D341Med (cell line): ENCODE data around the gene SPARCL1.
"Not testable (repeated sequence)": the region's sequence is repeated elsewhere in the genome, so short reads cannot be mapped to it uniquely, and the experiment has no call there.

Experiments used
- DNase-seq: peaks from one replicate; pipeline ENCODE4 v3.0.0; 2012; ENCODE audit warnings: low spot score

Gene SPARCL1, protein sequence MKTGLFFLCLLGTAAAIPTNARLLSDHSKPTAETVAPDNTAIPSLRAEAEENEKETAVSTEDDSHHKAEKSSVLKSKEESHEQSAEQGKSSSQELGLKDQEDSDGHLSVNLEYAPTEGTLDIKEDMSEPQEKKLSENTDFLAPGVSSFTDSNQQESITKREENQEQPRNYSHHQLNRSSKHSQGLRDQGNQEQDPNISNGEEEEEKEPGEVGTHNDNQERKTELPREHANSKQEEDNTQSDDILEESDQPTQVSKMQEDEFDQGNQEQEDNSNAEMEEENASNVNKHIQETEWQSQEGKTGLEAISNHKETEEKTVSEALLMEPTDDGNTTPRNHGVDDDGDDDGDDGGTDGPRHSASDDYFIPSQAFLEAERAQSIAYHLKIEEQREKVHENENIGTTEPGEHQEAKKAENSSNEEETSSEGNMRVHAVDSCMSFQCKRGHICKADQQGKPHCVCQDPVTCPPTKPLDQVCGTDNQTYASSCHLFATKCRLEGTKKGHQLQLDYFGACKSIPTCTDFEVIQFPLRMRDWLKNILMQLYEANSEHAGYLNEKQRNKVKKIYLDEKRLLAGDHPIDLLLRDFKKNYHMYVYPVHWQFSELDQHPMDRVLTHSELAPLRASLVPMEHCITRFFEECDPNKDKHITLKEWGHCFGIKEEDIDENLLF

DNA sequence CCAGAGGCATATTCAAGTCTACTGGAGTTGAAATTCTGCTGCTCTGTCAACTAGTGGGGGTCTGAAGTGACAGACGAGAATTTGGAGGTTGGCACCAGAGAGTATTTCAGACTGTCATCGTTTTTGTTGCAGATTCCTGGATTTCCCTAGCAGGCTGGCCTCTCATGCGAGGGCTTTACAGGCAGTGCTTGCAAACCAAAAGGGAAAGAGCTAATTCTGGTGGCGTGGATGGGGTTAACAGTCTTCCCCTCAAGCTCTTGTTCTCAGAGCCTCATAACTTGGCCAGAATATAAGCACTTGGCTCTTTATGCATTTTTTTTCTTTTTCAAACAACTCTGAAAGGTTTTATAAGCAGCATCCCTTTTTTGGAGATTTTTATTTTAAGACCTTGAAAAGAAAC, at the start of gene SPARCL1:
Gene SPARCL1, minus strand, starts transcription at position 190 of the 400 bp plus-strand sequence. CDS start 29,802 bp downstream, outside the sequence.
- no peak for DNase-seq

DNA sequence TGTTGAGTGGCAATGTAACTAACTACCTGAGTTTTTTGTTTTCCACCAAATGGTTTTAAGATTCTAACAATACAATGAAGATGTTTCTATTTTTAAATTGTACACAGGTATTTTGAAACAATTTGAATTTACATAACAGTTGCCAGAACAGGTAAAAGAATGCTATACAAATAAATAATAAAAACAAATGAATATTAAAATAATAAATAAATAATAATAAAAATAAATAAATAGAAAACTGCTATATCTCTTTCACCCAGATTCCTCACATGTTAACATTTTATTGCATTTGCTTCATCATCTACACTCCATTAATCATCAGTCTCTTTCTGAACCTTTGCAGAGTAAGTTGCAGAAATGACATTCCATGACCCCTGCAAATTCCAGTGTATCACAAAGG, 46.8 kb upstream of the SPARCL1 start:
- DNase-seq: no peak

DNA sequence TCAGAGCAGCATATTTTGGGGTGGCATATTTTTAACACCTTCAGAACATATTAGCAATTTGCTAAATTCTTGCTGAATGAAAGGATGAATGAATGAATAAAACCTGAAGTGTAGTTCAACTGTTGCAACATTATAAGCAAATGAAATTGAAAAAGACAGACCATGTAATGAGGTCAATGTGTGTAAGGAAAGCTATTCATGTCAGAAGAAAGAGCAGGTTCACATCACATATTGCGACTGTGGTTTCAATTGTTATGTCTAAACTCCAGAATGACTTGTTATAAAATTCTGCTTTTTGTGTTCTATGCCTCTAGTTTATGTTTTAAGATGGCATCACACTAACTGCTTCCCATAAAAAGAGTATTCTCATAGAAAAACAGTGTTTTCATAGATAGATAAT, 46.2 kb upstream of the SPARCL1 start:
- DNase-seq: no peak

DNA sequence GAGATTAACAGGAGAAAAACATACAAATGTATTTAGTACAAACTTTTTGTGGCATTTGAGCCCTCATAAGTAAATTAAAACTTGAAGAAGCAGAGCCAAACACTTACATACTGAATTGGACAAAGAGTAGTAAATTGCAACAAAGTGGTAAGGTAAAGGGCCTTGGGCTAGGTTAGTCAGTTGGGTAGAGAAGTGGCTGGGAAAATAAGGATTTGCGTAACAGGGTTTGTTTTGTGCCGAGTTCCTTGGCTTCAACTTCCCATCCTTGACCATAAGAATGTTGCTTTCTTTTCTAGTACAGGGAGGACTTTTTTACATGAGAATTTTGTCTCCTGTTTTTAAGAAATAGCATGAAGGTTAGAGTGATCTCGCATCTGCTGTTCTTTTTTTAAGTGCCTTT, 45.8 kb upstream of the SPARCL1 start:
- DNase-seq: no peak

DNA sequence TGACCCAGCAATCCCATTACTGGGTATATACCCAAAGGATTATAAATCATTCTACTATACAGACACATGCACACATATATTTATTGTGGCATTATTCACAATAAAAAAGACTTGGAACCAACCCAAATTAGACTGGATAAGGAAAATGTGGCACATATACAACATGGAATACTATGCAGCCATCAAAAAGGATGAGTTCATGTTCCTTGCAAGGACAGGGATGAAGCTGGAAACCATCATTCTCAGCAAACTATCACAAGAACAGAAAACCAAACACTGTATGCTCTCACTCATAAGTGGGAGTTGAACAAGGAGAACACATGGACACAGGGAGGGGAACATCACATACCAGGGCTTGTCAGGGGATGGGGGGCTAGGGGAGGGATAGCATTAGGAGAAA, 45.2 kb upstream of the SPARCL1 start:
- not testable (repeated sequence) for DNase-seq

DNA sequence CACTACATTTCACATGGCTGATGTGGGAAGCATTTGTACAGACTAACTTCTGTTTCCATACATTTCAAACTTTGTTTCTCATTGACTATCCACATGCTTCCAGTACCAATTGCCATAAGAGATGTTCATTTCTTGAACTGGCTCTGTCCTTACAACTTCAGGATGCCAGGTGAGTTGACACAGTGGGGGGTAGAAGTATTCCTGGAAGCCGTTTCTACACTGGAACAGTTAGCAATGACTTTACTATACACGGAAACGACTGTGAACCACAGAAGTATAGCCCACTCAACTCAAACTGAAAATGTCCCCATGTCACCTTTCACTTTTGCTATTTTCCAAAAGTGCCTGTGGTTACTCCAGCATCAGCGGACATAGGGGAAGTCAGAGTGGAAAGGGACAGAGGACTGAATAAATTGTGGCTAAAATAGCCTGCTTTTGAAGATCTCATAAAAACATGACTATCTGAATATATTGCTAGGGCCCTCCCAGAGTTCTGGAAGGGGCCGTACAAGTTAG, 41.2 kb upstream of the SPARCL1 start:
- no peak for DNase-seq

DNA sequence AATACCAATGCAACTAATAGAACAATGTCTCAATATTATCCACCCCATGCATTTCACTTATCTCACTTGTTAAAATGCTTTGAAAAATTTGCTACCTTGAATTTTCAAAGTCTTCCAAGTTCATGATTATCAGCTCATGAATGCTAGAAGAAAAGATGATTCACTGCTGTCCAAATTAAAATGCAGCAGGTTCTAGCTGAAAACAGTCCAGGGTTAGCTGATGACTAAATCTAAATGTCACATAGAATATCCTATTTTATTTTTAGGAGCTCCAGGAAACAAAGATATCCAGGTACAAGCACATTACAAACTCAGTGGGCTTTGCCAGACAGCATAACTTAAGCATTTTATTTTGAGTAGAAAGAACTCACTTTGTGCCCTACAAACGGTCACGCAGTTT, 38.0 kb upstream of the SPARCL1 start:
- no peak for DNase-seq

DNA sequence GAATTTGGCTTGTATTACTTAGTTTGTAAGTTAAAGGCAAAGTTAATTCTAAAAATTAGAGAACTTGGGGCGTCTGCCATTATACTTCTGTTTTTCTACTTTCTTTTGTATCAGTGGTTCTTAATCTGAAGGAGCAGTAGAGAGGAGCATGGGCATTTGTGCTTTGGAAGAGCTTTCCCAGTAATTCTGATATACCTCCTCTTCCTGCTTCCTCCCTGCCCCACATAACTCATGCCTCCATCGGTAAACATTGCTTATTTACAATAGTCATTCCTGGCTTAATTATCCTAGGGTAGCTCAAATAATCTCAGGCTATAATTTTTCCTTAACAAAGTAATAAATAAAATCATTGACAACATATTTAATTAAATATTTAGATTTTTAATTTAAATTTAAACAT, 37.1 kb upstream of the SPARCL1 start:
- DNase-seq: no peak

DNA sequence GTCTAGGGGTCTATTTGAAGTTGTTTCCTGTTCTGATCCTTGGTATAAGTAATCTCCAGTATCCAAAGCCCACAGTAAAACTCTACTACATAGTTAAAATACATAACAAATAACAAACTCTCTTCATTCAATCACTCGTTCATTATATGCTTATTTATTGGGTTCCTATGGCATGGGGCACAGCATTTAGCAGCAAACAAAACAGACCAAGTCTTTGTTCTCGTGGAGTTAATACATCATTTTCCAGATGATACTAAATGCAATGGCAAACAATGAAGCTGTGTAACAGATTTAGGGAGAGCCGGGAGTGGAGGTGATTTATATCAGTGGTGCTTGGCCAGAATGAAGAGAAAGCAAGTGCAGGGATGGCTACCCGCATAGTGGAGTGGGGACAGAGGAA, 36.6 kb upstream of the SPARCL1 start:
- DNase-seq: no peak

DNA sequence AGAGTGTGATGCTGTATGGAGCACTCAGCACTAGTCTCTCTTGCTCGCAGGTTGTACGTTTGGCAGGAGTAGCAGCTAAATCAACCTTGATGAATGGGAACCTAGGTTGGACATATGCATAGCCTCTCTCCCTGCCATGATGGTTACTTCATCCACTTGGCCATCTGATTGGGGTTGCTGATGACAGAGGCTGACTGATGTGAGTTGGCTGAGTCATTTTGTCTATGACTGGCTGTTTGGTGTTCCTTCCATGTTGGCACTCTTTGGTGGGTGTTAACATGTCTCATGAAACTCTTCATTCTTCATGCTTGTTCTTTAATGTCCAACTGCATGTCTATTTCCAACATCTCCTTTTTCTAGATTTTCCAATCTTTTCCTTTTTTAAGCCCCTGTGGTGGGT, 31.6 kb upstream of the SPARCL1 start:
- no peak for DNase-seq

DNA sequence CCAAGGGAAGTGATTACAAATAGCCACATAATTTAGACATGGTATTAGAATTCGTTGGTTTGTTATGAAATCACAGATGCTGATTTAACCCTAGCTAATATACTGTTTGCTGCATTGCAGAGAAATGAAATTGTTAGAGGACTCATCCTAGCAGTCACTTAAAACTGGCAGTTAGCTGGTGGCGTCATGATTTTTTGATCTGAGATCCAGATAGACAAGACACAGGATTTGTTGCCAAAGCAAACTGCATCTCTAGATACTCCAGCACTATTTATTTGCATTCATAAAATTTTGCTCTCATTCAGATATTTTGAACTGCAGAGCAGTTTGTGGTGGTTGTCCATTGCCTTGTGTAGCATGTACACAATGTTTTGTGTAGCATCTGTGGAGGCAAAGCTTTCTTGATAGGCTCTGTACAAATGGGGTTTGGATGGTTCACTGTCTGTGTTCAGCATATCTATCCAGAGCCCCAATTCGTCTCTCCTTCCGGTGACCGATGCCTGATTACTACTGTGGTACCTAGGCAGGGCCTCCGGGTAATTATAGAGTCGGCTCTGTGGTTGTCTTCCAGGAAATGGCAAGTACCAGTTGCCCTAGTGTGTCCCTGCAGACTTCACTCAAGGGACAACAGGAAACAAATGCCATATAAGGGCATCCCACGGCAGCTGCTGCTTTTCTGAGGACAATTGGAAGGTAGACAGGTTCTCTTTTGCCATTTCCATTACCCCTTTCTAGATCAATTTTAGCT, 30.1 kb upstream of the SPARCL1 start:
- no peak for DNase-seq

DNA sequence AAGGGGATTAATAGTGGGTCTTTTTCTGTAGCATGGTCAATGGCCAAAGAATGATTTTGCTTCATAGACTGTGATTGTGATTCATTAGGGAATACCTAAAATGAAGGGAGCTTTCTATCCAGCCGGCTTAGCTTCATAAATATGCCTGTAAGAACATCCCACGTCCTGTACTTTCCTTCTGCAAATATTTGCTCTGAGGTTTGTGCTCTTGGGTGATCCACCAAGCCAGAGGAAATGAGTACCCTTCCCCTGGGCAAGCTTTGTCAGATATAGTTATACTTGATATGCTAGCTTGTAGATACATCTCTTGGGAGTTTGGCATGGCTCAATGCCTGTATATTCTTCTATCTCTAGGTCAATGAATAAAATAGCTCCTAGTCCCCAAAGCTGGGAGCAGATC, 28.2 kb upstream of the SPARCL1 start:
- no peak for DNase-seq

DNA sequence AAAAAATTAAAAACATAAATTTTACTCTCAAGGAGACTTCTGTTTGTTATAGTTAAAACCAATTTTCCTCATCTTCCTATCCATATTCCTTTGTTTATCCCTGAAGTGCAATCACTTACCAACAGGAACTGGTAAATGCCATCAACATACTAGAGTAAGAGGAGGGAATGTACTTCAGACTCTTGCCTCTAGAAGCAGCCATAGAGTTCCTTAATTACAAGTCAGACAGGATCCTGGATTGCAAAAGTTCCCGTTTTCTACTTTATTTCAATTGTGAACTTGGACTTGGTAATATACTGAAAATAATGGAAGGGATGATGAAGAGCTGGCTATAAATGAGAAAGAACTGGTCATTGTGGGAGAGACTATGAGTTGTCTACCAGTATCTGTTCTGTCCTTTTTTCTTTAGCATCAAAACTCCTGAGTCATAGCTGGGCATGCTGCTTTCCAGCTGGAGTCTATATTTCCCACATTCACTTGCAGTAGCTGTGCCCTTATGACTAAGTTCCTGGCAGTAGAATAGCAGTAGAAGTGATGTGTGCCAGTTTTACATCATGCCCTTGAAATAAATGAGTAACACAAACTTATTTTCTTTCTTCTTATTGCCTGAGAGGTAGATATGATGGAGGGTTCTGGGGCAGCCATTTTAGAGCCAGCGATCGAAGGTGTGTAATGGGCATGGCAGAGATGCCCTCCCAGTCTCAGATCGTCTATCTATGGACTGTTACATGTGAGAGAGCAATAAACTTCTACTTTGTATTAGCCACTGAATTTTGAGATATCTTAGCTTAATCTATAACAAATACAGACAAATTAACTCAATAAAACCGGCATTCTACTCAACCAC, 26.8 kb upstream of the SPARCL1 start:
- DNase-seq: no peak

DNA sequence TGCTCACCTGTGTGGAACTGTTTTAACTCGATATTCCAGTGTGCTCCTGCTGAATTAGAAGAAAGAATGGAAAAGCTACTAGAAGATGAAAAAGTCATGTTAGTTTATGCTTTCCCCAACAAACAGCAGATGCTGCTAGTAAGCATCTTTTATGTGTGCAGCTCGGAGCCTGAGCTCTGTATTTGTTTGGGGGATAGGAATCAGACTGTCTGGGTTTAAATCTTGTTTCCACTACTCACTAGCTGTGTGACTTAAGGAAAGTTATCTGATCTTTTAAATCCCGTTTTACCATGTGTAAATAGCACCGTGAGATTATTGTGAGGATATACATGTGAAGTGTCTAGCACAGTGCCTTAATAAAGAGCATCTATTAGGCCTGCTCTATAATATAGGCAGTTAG, 24.0 kb upstream of the SPARCL1 start:
- DNase-seq: no peak

DNA sequence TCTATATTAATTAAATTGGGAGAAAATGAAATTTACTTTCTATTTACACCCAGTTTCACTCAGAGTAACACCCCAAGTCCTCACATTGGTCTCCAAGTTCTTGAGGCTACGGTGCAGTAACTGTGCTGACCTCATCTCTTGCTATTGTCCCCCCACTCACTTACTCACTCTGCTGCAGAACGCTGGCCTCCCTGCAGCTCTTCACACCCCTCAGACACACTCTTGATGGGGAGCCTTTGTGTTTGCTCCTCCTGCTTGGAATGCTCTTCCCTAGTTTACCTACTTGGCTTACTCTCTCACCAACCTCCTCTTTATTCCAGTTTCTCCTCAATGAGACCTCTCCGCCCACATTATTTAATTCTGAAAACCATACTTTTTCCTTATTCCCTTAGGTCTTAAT, 22.2 kb upstream of the SPARCL1 start:
- DNase-seq: no peak

DNA sequence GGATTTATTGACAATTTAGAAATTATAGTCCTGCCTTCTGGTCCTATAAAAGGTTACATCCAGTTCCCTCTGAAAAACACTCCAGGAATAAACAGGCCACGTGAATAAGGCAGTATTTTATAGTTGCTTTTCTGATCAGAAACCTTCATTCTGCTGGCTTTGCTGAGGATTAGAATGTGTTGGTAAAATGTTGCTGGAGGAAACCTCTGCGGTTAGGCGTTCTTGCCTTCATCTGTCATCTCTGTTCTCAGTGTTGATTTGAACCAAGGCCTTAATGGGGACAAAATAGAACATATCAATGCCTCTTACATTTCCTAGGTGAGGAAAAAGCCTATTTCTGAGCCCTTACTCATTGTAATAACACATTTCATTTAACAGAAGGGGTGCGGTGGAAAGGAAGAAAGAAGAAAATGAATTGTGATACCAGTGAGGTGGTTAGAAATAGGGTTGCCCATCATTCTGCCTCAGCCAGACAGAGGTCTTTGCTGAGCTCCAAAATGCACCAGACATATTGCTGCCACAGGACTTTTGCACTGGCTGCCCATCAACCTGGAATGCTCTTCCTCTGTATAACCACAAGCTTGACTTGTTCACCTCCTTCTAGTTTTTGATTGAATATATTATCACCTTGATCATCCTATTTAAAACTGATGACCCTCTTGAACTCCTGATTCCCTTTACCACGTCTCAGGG, 18.0 kb upstream of the SPARCL1 start:
- DNase-seq: no peak

DNA sequence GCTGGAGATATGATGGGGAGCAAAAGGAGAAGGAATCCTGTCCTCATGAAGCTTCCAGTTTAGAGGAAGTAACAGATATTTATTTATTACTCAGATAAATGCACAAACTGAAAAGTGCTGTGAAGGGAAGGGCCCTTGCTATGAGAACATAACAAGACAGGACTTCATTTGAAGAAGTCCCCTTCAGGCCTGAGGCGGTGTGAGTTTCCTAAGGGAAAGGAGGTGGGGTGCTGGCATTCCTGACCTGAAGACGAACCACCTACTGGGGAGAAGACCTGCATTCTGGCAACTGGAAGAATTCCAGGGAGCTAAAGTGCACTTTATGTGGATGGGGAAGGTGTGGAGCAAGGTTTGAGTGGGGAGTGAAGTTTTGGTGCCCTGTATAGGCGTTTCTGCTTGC, 15.9 kb upstream of the SPARCL1 start:
- DNase-seq: no peak

DNA sequence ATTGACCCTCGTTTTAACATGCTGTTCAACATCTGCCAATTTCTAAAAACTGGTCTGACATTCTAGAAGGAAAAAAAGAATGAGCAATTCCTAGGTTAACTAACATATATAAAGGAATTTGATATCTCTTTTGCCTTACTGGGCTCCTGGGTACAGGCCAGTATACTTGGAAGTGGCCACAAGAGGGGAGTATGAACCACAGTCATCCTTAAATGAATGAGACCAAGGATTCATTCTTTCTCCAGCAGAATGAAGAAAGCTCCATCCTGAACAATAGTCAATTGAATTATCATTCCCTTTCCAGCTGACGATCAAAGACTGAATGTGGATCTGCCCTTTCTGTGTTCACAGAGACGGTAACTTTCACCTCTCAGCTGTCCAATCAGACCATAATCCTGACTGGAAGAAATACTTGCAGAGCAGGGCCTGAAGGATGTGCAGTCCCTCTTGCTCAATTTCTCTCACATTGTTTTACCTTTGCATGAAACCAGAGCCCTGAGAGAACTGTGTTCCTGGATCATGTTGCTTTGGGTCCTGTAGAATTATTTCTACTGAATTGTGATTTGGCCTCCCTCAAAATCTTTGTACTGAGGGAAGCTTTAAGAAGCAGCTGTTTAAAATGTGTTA, 14.8 kb upstream of the SPARCL1 start:
- DNase-seq: peak; percentile 46

DNA sequence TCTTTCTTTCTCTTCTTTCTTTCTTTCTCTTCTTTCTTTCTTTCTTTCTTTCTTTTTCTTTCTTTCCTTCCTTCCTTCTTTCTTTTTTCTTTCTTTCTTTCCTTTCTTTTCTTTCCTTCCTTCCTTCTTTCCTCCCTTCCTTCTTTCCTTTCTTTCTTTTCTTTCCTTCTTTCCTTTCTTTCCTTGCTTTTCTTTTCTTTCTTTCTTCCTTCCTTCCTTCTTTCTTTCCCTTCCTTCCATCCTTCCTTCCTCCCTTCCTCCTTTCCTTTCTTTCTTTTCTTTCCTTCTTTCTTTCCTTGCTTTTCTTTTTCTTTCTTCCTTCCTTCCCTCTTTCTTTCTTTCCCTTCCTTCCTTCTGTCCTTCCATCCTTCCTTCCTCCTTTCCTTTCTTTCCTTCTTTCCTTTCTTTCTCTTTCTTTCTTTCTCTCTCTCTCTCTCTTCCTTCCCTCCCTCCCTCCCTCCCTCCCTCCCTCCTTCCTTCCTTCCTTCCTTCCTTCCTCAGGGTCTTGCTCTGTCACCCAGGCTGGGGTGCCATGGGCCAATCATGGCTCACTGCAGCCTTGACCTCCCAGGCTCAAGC, 13.6 kb upstream of the SPARCL1 start:
- DNase-seq: no peak

DNA sequence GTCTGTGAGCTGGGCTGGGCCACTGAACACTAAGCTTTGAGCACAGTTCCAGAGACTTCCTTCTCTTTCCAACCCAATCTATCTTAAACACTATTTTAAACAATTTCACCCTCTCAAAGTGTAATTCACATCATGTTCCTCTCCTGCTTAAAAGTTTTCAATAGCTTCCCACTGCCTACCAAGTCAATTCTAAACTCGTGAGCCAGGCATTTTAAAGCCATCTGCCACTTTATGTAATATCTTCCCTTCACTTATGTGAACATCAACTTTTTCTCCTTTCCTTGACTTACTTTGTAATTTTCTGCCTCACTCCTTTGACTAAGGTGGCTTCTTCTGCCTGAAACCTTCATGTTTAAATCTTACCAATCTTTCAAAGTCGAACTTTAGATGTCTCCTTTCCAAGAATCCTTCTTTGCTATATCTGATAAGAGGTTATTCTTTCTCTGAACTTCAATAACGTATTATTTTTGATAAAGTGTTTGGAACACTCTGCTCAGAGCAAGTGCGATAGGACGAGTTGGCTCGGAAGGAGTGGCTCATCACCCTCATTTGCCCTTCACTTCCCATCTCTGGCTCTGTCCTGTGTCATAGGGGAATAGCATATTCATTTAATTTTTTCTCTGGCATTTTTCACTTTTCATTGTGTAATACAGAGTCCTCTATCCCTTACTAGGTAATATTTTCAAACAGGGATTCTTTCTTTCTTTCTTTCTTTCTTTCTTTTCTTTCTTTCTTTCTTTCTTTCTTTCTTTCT, 13.0 kb upstream of the SPARCL1 start:
- no peak for DNase-seq
